ENCODE data around the gene GTF2A1L. TPM values are rescaled to one million over a fixed set of nuclear protein-coding genes. Genes with fewer than 3 reads are reported as not detected.

Gene GTF2A1L
- polyA plus RNA-seq, 2 of the 4 experiments (the other 2 are of a cell fraction): not detected

GRCh38 chr2:48574353-48575287, 43.0 kb upstream of the GTF2A1L start:
- 56% methylated on average over 9 of the region's 9 CpGs for WGBS (ENCODE audit: missing lambda C conversion rate)
- Histone ChIP-seq H3K4me1 (no peaks in the 10 kb centered on the region), H3K27ac (no peak overlapping the region), H3K4me3 (no peak overlapping the region), H3K9me3 (no peaks in the 10 kb centered on the region), H3K4me2 (no peak overlapping the region)
- TF ChIP-seq MAX (IDR thresholded peaks at IDR 0.05) (no peak), MYC (IDR thresholded peaks at IDR 0.05; ENCODE audit: borderline replicate concordance, low read length) (no peak)
- POLR2A ChIA-PET: no interaction called here
- CTCF ChIA-PET: no interaction called here
- FAIRE-seq: no peak
- no peak for DNase-seq (ENCODE audit: low read depth in 1 of 2, low spot score in 1 of 2)
- ATAC-seq: no peak

GRCh38 chr2:48578313-48578712, 39.3 kb upstream of the GTF2A1L start:
- CTCF ChIA-PET: no interaction called here
- H3K4me1 ChIP-seq: no peaks in the 10 kb centered on the region
- H3K9me3 ChIP-seq: no peaks in the 10 kb centered on the region
- ATAC-seq (no peak), FAIRE-seq (no peak), DNase-seq (ENCODE audit: low read depth in 1 of 2, low spot score in 1 of 2) (no peak)
- H3K27ac ChIP-seq: no peak overlapping the region
- H3K4me3 ChIP-seq: no peak overlapping the region
- 51% methylated on average over 4 of the region's 4 CpGs for WGBS (ENCODE audit: missing lambda C conversion rate)
- H3K4me2 ChIP-seq: no peak overlapping the region
- no peak for TF ChIP-seq RARB (CRISPR knock-in tag; IDR thresholded peaks at IDR 0.05)
- TF ChIP-seq CEBPB (IDR thresholded peaks at IDR 0.05): no peak
- TF ChIP-seq CBX8 (IDR thresholded peaks at IDR 0.05): no peak
- POLR2A ChIA-PET: no interaction called here

- ChIA-PET CTCF (interaction anchor here (0.8 kb wide), 1 partner anchor 12 kb away, joined by 3 read pairs; no protein-coding TSS in a partner anchor), POLR2A (no interaction called here)
- H3K9me3 ChIP-seq: no peaks in the 10 kb centered on the region
- WGBS (ENCODE audit: missing lambda C conversion rate): 60% methylated on average over 3 of the region's 3 CpGs
- DNase-seq (ENCODE audit: low read depth in 1 of 2, low spot score in 1 of 2) (no peak), FAIRE-seq (no peak), ATAC-seq (no peak)
- no peak overlapping the region for H3K27ac ChIP-seq
- TF ChIP-seq POLR2A (IDR thresholded peaks at IDR 0.05; ENCODE audit: low read length) (no peak), BCL3 (IDR thresholded peaks at IDR 0.05) (no peak), ESRRA (IDR thresholded peaks at IDR 0.05; ENCODE audit: borderline replicate concordance, low read length) (no peak), USF2 (IDR thresholded peaks at IDR 0.05) (no peak), TP53 (CRISPR knock-in tag; IDR thresholded peaks at IDR 0.05) (no peak), NFE2L2 (conservative IDR thresholded peaks at IDR 0.05; ENCODE audit: low read length) (no peak), JUN (IDR thresholded peaks at IDR 0.05) (no peak), PBX3 (IDR thresholded peaks at IDR 0.05) (no peak), JUNB (IDR thresholded peaks at IDR 0.05) (no peak)
- H3K4me1 ChIP-seq: no peaks in the 10 kb centered on the region
- H3K4me2 ChIP-seq: no peak overlapping the region
- no peak overlapping the region for H3K4me3 ChIP-seq
Measured at GRCh38 chr2:48583961-48584360, 33.7 kb upstream of the GTF2A1L start.

GRCh38 chr2:48584551-48584950, 33.1 kb upstream of the GTF2A1L start:
- 92% methylated on average over 4 of the region's 4 CpGs for WGBS (ENCODE audit: missing lambda C conversion rate)
- CTCF ChIA-PET: interaction anchor here (0.8 to 1.0 kb wide), 2 partner anchors 13 to 16 kb away, joined by 3 to 4 read pairs; no protein-coding TSS in a partner anchor
- TF ChIP-seq EHF (CRISPR knock-in tag; IDR thresholded peaks at IDR 0.05) (no peak), PHF8 (IDR thresholded peaks at IDR 0.05; ENCODE audit: borderline replicate concordance, low read depth) (no peak), ZFP36 (IDR thresholded peaks at IDR 0.05; ENCODE audit: borderline replicate concordance, partially characterized antibody) (no peak), HES2 (IDR thresholded peaks at IDR 0.05) (no peak), ESRRA (IDR thresholded peaks at IDR 0.05; ENCODE audit: borderline replicate concordance, low read length) (no peak), NPAS2 (CRISPR knock-in tag; IDR thresholded peaks at IDR 0.05; ENCODE audit: borderline replicate concordance) (no peak), USF2 (IDR thresholded peaks at IDR 0.05) (no peak), KDM5A (IDR thresholded peaks at IDR 0.05) (no peak), POLR2A (IDR thresholded peaks at IDR 0.05; ENCODE audit: low read length) (no peak), REST (IDR thresholded peaks at IDR 0.05) (no peak), CBX8 (IDR thresholded peaks at IDR 0.05) (no peak)

More at GRCh38 chr2:48584551-48584950, 33.1 kb upstream of the GTF2A1L start:
- ATAC-seq: no peak
- FAIRE-seq: no peak
- Histone ChIP-seq H3K4me1 (no peaks in the 10 kb centered on the region), H3K4me3 (no peak overlapping the region), H3K9me3 (no peaks in the 10 kb centered on the region), H3K27ac (no peak overlapping the region), H3K4me2 (no peak overlapping the region)
- no peak for DNase-seq (ENCODE audit: low read depth in 1 of 2, low spot score in 1 of 2)
- POLR2A ChIA-PET: no interaction called here
